GM11168 (cell line): ENCODE data around the gene CNPPD1.
"Not testable (repeated sequence)": the region's sequence is repeated elsewhere in the genome, so short reads cannot be mapped to it uniquely, and the experiment has no call there.

Experiments
- in situ Hi-C: fragments of 300-500 bp; cut with MboI; formaldehyde crosslinking; loops from one replicate; pipeline ENCODE4 v1.12.0; 2022; ENCODE audit warnings: low sequenced_read_pairs; ENCODE audit not compliant: unreplicated experiment

Gene CNPPD1

GRCh38 chr2:219209236-219210195 lies 32.8 kb upstream of the CNPPD1 start:
- in situ Hi-C loops = no loop called here

GRCh38 chr2:219207884-219208740 lies 31.4 kb upstream of the CNPPD1 start:
- in situ Hi-C loops = no loop called here

GRCh38 chr2:219207134-219207883 lies 30.6 kb upstream of the CNPPD1 start:
- in situ Hi-C loops = no loop called here

GRCh38 chr2:219206328-219207133 lies 29.8 kb upstream of the CNPPD1 start, which contains the start of gene ZFAND2B:
Gene ZFAND2B (plus strand): TSS chr2:219206782. CDS start chr2:219206988, 206 bp downstream.
- in situ Hi-C loops = no loop called here

GRCh38 chr2:219205981-219206327 lies 29.2 kb upstream of the CNPPD1 start:
- in situ Hi-C loops = no loop called here

- in situ Hi-C loops = no loop called here
These were observed 28.4 kb upstream of the CNPPD1 start for GRCh38 chr2:219205165-219205538.

- in situ Hi-C loops = no loop called here
These were observed 27.9 kb upstream of the CNPPD1 start for GRCh38 chr2:219204425-219205164.

GRCh38 chr2:219201331-219201730 lies 24.6 kb upstream of the CNPPD1 start:
- in situ Hi-C loops = not testable (repeated sequence)

GRCh38 chr2:219200502-219201326 lies 24.0 kb upstream of the CNPPD1 start:
- in situ Hi-C loops = not testable (repeated sequence)

GRCh38 chr2:219199470-219200211 lies 22.9 kb upstream of the CNPPD1 start:
- in situ Hi-C loops = no loop called here

GRCh38 chr2:219198974-219199373 lies 22.2 kb upstream of the CNPPD1 start:
- in situ Hi-C loops = no loop called here

- in situ Hi-C loops = no loop called here
These were observed 20.7 kb upstream of the CNPPD1 start for GRCh38 chr2:219197388-219197787.

GRCh38 chr2:219186754-219187456 lies 10.2 kb upstream of the CNPPD1 start:
- in situ Hi-C loops = no loop called here

- in situ Hi-C loops = no loop called here
These were observed 7.4 kb upstream of the CNPPD1 start for GRCh38 chr2:219184121-219184520.

- in situ Hi-C loops = no loop called here
These were observed 6.5 kb upstream of the CNPPD1 start for GRCh38 chr2:219183151-219183772.
